ENCODE data around the gene EHD1.

EHD1 gene

GRCh38 chr11:64910451-64911093 lies 32.2 kb upstream of the EHD1 start:
- TF ChIP-seq CTCF (IDR thresholded peaks at IDR 0.05; ENCODE audit: low read depth, low read length, missing control alignments): no peak
- DNase-seq (ENCODE audit: low read depth): no peak
- H3K4me3 ChIP-seq (ENCODE audit: low read depth, low read length): no peak overlapping the region

- DNase-seq (ENCODE audit: low read depth): no peak
- no peak for TF ChIP-seq CTCF (IDR thresholded peaks at IDR 0.05; ENCODE audit: low read depth, low read length, missing control alignments)
- H3K4me3 ChIP-seq (ENCODE audit: low read depth, low read length): no peak overlapping the region
These were observed 31.4 kb upstream of the EHD1 start for GRCh38 chr11:64909653-64910343.

GRCh38 chr11:64908766-64909165 lies 30.3 kb upstream of the EHD1 start:
- no peak overlapping the region for H3K4me3 ChIP-seq (ENCODE audit: low read depth, low read length)
- no peak for TF ChIP-seq CTCF (IDR thresholded peaks at IDR 0.05; ENCODE audit: low read depth, low read length, missing control alignments)
- no peak for DNase-seq (ENCODE audit: low read depth)

GRCh38 chr11:64906314-64906635 lies 27.9 kb upstream of the EHD1 start:
- no peak for TF ChIP-seq CTCF (IDR thresholded peaks at IDR 0.05; ENCODE audit: low read depth, low read length, missing control alignments)

GRCh38 chr11:64905516-64906313 lies 27.3 kb upstream of the EHD1 start:
- H3K4me3 ChIP-seq (ENCODE audit: low read depth, low read length): no peak overlapping the region
- no peak for DNase-seq (ENCODE audit: low read depth)

More at GRCh38 chr11:64906314-64906635, 27.9 kb upstream of the EHD1 start:
- DNase-seq (ENCODE audit: low read depth): no peak
- H3K4me3 ChIP-seq (ENCODE audit: low read depth, low read length): no peak overlapping the region

DNA sequence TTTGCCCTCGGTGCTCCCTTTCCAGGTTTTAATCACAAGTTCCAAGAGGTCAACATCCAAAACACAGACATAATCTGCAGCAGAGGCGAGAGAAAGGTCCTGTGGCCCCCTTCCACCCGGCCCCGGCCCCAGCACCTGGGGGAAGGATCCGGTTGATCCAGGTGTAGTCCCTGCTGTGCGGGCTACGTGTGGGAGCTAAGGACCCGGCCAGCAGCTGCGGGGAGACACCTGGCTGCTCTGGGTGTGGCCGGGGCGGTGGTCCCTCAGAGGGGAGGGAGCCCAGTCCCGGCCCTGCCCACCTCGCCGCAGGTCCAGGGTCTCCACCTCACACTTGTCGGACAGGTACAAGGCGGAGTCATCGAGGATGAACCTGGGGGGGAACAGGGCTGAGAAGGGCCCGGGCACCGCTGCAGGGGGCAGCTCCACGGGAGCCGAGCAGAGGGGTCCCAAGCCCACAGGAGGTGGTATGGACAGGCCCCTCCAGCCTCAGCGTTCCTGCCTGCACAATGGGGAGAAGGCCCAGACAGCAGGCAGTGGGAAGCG lies 24.9 kb upstream of the EHD1 start:
- DNase-seq (ENCODE audit: low read depth): no peak
- TF ChIP-seq CTCF (IDR thresholded peaks at IDR 0.05; ENCODE audit: low read depth, low read length, missing control alignments): no peak
- H3K4me3 ChIP-seq (ENCODE audit: low read depth, low read length): no peak overlapping the region

More at GRCh38 chr11:64905516-64906313, 27.3 kb upstream of the EHD1 start:
- no peak for TF ChIP-seq CTCF (IDR thresholded peaks at IDR 0.05; ENCODE audit: low read depth, low read length, missing control alignments)
